DMS53 treated with DMSO at 0.1 percent for 48 hours (cell line): ENCODE measurements around the gene HRH1.

Source experiments
- DNase-seq: peaks from one replicate; lab custom pipeline; 2025; ENCODE audit not compliant: unreplicated experiment; lab: John Stamatoyannopoulos, UW

The HRH1 gene

GRCh38 chr3:11275926-11276325 lies 121.6 kb downstream of the HRH1 start:
- no peak for DNase-seq

GRCh38 chr3:11276901-11277300 lies 122.6 kb downstream of the HRH1 start:
- no peak for DNase-seq

GRCh38 chr3:11282250-11283138 lies 128.2 kb downstream of the HRH1 start:
- no peak for DNase-seq

- no peak for DNase-seq
Observed at GRCh38 chr3:11283139-11283475, 128.8 kb downstream of the HRH1 start.

- no peak for DNase-seq
Observed at GRCh38 chr3:11284011-11284410, 129.7 kb downstream of the HRH1 start.

GRCh38 chr3:11285471-11285870 lies 131.2 kb downstream of the HRH1 start:
- no peak for DNase-seq

- no peak for DNase-seq
Observed at GRCh38 chr3:11287404-11287803, 133.1 kb downstream of the HRH1 start.

GRCh38 chr3:11288021-11288491 lies 133.8 kb downstream of the HRH1 start:
- DNase-seq = no peak

GRCh38 chr3:11288786-11289637 lies 134.7 kb downstream of the HRH1 start:
- no peak for DNase-seq

GRCh38 chr3:11289864-11290263 lies 135.6 kb downstream of the HRH1 start:
- no peak for DNase-seq

GRCh38 chr3:11290743-11291680 lies 136.7 kb downstream of the HRH1 start:
- DNase-seq = no peak

GRCh38 chr3:11291808-11292207 lies 137.5 kb downstream of the HRH1 start:
- peak; percentile 61 for DNase-seq

GRCh38 chr3:11297126-11297525 lies 142.8 kb downstream of the HRH1 start:
- no peak for DNase-seq

- no peak for DNase-seq
Observed at GRCh38 chr3:11300970-11301369, 146.7 kb downstream of the HRH1 start.

- no peak for DNase-seq
Observed at GRCh38 chr3:11302444-11302843, 148.2 kb downstream of the HRH1 start.

GRCh38 chr3:11304175-11304574 lies 149.9 kb downstream of the HRH1 start:
- DNase-seq = no peak

GRCh38 chr3:11305509-11305908 lies 151.2 kb downstream of the HRH1 start:
- DNase-seq = no peak

GRCh38 chr3:11306817-11307589 lies 152.7 kb downstream of the HRH1 start:
- no peak for DNase-seq

- no peak for DNase-seq
Observed at GRCh38 chr3:11307830-11308432, 153.6 kb downstream of the HRH1 start.

GRCh38 chr3:11310258-11310657 lies 156.0 kb downstream of the HRH1 start:
- no peak for DNase-seq
